Cardiac ventricle fibroblast (primary cell): ENCODE data around the gene NUP214. TPM values are rescaled to one million over a fixed set of nuclear protein-coding genes. Genes with fewer than 3 reads are reported as not detected.

ENCODE experiments used
- total RNA-seq: library from RNA; depleted of rRNA; stranded (reverse); fragments of >200 nt; gene quantifications from 2 replicates; pipeline ENCODE4 v1.2.3, GENCODE V29; 2015

NUP214 gene
- total RNA-seq = 13.5 and 24.7 TPM in 2 replicates

GRCh38 chr9:131125288-131126058 lies at the start of gene NUP214:
Gene NUP214, plus strand, starts transcription at chr9:131125586. Its CDS starts 119 bp downstream, at chr9:131125705.

GRCh38 chr9:131096269-131097125 lies 28.9 kb upstream of the NUP214 start, which contains the start of gene AIF1L:
Gene AIF1L, plus strand, starts transcription at chr9:131096531. Its CDS starts 99 bp downstream, at chr9:131096630.

GRCh38 chr9:131276094-131276888 lies 150.9 kb downstream of the NUP214 start, which contains the start of gene FAM78A:
Gene FAM78A, minus strand, starts transcription at chr9:131276510. Its CDS starts 331 bp downstream, at chr9:131276179.

Other genes starting within 250 kb of the NUP214 start
- gene QRFP, start 228.8 kb upstream of the NUP214 start, total RNA-seq = not detected in 2 replicates
- gene FIBCD1, start 186.3 kb upstream of the NUP214 start, total RNA-seq = 0.15 and 0.62 TPM in 2 replicates
- 3.2 and 4.0 TPM in 2 replicates for gene LAMC3, start 116.4 kb upstream of the NUP214 start, total RNA-seq
- 0.75 and 0.88 TPM in 2 replicates for gene AIF1L, start 29.1 kb upstream of the NUP214 start, total RNA-seq
- 0.98 and 1.3 TPM in 2 replicates for gene FAM78A, start 150.9 kb downstream of the NUP214 start, total RNA-seq
- gene PLPP7, start 164.1 kb downstream of the NUP214 start, total RNA-seq = 16.5 and 22.2 TPM in 2 replicates